A673 (cell line): ENCODE data around the gene AGO1.

Experiments used
- EZH2 ChIP-seq: fragments of 200-600 bp; sonication (generic); IDR thresholded peaks from 2 replicates; pipeline ENCODE4 v1.6.1; 2017; ENCODE audit warnings: borderline replicate concordance, low read depth, mild to moderate bottlenecking, mixed read lengths, antibody characterized with exemption, low read length; ENCODE audit not compliant: poor library complexity, severe bottlenecking
- TF ChIP-seq, protein P1 (sequence below): fragments of 300-800, 200-600 bp; sonication (generic); conservative IDR thresholded peaks from 2 replicates; pipeline ENCODE4 v1.5.1; 2017; ENCODE audit warnings: low read depth, mild to moderate bottlenecking, antibody characterized with exemption, low read length, moderate library complexity, mixed read lengths

DNA sequence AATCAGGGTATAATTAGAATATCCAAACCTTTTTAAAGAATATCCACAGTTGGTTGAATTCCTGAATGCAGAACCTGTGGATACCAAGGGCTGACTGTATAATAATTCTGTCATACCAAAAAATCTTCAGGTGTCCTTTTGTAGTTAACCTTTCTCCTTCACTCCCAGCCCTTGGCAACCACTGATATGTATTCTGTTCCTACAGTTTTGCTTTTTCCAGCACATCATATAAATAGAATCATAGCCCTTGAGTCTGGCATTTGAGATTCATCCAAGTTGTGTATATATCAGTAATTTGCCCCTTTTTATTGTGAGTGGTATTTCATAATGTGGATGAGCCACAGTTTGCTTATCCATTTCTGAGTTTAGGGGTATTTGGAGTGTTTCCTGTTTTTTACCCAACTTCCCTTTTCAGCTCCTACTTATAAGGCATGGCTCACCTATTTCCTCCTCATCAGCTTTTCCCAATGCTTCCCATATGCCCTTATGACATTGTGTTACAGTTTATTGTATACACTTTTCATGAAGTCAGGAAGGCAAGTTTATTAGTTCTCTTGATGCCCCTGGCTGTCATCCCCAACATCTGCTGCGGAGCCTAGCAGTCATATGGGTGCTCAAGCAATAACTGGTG, 35.0 kb upstream of the AGO1 start:
- TF ChIP-seq, protein P1, sequence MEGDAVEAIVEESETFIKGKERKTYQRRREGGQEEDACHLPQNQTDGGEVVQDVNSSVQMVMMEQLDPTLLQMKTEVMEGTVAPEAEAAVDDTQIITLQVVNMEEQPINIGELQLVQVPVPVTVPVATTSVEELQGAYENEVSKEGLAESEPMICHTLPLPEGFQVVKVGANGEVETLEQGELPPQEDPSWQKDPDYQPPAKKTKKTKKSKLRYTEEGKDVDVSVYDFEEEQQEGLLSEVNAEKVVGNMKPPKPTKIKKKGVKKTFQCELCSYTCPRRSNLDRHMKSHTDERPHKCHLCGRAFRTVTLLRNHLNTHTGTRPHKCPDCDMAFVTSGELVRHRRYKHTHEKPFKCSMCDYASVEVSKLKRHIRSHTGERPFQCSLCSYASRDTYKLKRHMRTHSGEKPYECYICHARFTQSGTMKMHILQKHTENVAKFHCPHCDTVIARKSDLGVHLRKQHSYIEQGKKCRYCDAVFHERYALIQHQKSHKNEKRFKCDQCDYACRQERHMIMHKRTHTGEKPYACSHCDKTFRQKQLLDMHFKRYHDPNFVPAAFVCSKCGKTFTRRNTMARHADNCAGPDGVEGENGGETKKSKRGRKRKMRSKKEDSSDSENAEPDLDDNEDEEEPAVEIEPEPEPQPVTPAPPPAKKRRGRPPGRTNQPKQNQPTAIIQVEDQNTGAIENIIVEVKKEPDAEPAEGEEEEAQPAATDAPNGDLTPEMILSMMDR = no peak
- TF ChIP-seq EZH2 = no peak
